Measurements from ENCODE around the gene CAMTA1.

GRCh38 chr1:6867729-6868659 is 82.7 kb downstream of the CAMTA1 start:
- TF ChIP-seq POLR2A (IDR thresholded peaks at IDR 0.05): no peak
- no peak for TF ChIP-seq POLR2AphosphoS5 (IDR thresholded peaks at IDR 0.05; ENCODE audit: insufficient read depth in 1 of 2, low read depth in 1 of 2)
